ENCODE data around the gene SFTPA1. TPM values are rescaled to one million over a fixed set of nuclear protein-coding genes. Genes with fewer than 3 reads are reported as not detected.

Gene SFTPA1
- total and polyA plus RNA-seq, 10 of the 15 experiments (the other 5 are each of a cell fraction or from before 2014, with no cell fraction given) = 3.7 TPM; not detected in 9

DNA sequence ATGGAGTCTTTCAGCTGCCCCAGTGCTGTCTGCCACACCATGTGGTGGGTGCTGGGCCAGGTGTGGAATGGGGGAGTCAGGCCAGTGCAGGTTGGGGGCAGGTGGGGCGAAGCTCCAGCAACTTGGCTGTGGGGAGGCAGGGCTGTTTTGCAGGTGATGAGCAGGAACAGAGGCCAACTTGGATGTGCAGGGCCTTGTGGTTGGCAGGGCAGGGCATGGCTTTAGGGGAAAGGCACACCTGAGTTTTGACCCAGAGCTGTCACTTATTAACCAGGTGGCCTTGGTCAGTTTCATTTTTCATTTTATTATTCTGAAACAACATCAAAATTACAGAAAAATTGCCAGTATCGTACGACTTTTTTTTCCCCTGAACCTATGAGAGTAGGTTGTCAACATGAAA, 49.5 kb upstream of the SFTPA1 start:
- ATAC-seq = no peak; the same call in 2 of the 3 replicates
- Histone ChIP-seq H3K9ac (ENCODE audit: control insufficient read depth, insufficient read depth, low read length) (no peak overlapping the region), H3K27me3 (replicated peaks in 1 of 2; ENCODE audit: control insufficient read depth in 2 of 2, insufficient read depth in 2 of 2, low read length in 1 of 2) (0 out of 4 replicates have a peak, but pooled peaks cover 0 to 3% of the 10 kb centered on the region in 2 experiments), H2AFZ (ENCODE audit: control insufficient read depth, low read depth, low read length) (no peak overlapping the region), H3K36me3 (ENCODE audit: control insufficient read depth in 2 of 2, insufficient read depth in 2 of 2, low read length in 1 of 2) (no peaks in the 10 kb centered on the region), H3K9me3 (replicated peaks; ENCODE audit: control insufficient read depth, insufficient read depth, low read length) (no peaks in the 10 kb centered on the region), H3K27ac (ENCODE audit: control insufficient read depth, insufficient read depth) (no peak overlapping the region), H3K4me1 (ENCODE audit: control insufficient read depth, insufficient read depth, low read length) (no peaks in the 10 kb centered on the region), H3K4me2 (ENCODE audit: control insufficient read depth, insufficient read depth) (no peak overlapping the region), H4K20me1 (ENCODE audit: control insufficient read depth, insufficient read depth) (no peaks in the 10 kb centered on the region), H3K79me2 (ENCODE audit: control insufficient read depth, insufficient read depth, low read length) (no peaks in the 10 kb centered on the region), H3K4me3 (no peak overlapping the region)
- FAIRE-seq = no peak
- WGBS (ENCODE audit: insufficient coverage, insufficient replicate concordance, low lambda C conversion rate, missing lambda C conversion rate) = 2% methylated on average over 3 of the region's 3 CpGs
- intact Hi-C loops (cut with micrococcal nuclease; ENCODE audit: unreplicated experiment) = loop anchor here (5.0 kb wide), 1 partner anchor 486 kb away; no protein-coding TSS in a partner anchor
- ChIA-PET CTCF (interaction anchor here (1.4 kb wide), 1 partner anchor 10 kb away, joined by 5 read pairs; no protein-coding TSS in a partner anchor), RAD21 (ENCODE audit: unreplicated experiment) (no interaction called here), POLR2A (no interaction called here), SMC1A (ENCODE audit: uncharacterized antibody, unreplicated experiment) (no interaction called here)
- DNase-seq (ENCODE audit: low read depth, low spot score) = no peak
- in situ Hi-C loops (cut with MboI) = loop anchor here (5.0 kb wide), 1 partner anchor 366 kb away; no protein-coding TSS in a partner anchor
- no TSS peak for BruUV-seq (replicated peaks)
- TF ChIP-seq LARP7 (IDR thresholded peaks at IDR 0.05) = no peak
- TF ChIP-seq NFIC (IDR thresholded peaks at IDR 0.05; ENCODE audit: low read depth, low read length) = no peak
- no peak for TF ChIP-seq ASH2L (IDR thresholded peaks at IDR 0.05; ENCODE audit: borderline replicate concordance, low read depth)
- no peak for TF ChIP-seq POLR2A (IDR thresholded peaks at IDR 0.05; ENCODE audit: low read depth, low read length)
- TF ChIP-seq HDGF (IDR thresholded peaks at IDR 0.05) = no peak
- TF ChIP-seq SMARCA5 (IDR thresholded peaks at IDR 0.05) = no peak
- no peak for TF ChIP-seq NR2C1 (IDR thresholded peaks at IDR 0.05)

- Histone ChIP-seq H3K27me3 (replicated peaks in 1 of 2; ENCODE audit: control insufficient read depth in 2 of 2, insufficient read depth in 2 of 2, low read length in 1 of 2) (0 out of 4 replicates have a peak, but pooled peaks cover 0 to 3% of the 10 kb centered on the region in 2 experiments), H4K20me1 (ENCODE audit: control insufficient read depth, insufficient read depth) (no peaks in the 10 kb centered on the region), H3K36me3 (ENCODE audit: control insufficient read depth in 2 of 2, insufficient read depth in 2 of 2, low read length in 1 of 2) (no peaks in the 10 kb centered on the region), H3K4me2 (ENCODE audit: control insufficient read depth, insufficient read depth) (no peak overlapping the region), H3K9me3 (replicated peaks; ENCODE audit: control insufficient read depth, insufficient read depth, low read length) (no peaks in the 10 kb centered on the region), H3K79me2 (ENCODE audit: control insufficient read depth, insufficient read depth, low read length) (no peaks in the 10 kb centered on the region), H3K4me1 (ENCODE audit: control insufficient read depth, insufficient read depth, low read length) (no peaks in the 10 kb centered on the region), H3K27ac (ENCODE audit: control insufficient read depth, insufficient read depth) (no peak overlapping the region), H3K9ac (ENCODE audit: control insufficient read depth, insufficient read depth, low read length) (no peak overlapping the region), H2AFZ (ENCODE audit: control insufficient read depth, low read depth, low read length) (no peak overlapping the region), H3K4me3 (no peak overlapping the region)
- ChIA-PET POLR2A (no interaction called here), SMC1A (ENCODE audit: uncharacterized antibody, unreplicated experiment) (no interaction called here), RAD21 (ENCODE audit: unreplicated experiment) (no interaction called here), CTCF (interaction anchor here (1.2 kb wide), 3 partner anchors 61 to 437 kb away, joined by 3 read pairs; no protein-coding TSS in a partner anchor)
- FAIRE-seq (peak; percentile 78), DNase-seq (ENCODE audit: low read depth, low spot score) (no peak), ATAC-seq (peak; percentile 97)
- BruUV-seq (replicated peaks) = no TSS peak
- in situ Hi-C loops (cut with MboI) (loop anchor here (5.0 kb wide), 1 partner anchor 365 kb away; no protein-coding TSS in a partner anchor), intact Hi-C loops (cut with micrococcal nuclease; ENCODE audit: unreplicated experiment) (loop anchor here (1.0 to 5.0 kb wide), 3 partner anchors 47 to 485 kb away; no protein-coding TSS in a partner anchor)
- 14% methylated on average over 12 of the region's 17 CpGs for WGBS (ENCODE audit: insufficient coverage, insufficient replicate concordance, low lambda C conversion rate, missing lambda C conversion rate)
- TF ChIP-seq, protein P1, sequence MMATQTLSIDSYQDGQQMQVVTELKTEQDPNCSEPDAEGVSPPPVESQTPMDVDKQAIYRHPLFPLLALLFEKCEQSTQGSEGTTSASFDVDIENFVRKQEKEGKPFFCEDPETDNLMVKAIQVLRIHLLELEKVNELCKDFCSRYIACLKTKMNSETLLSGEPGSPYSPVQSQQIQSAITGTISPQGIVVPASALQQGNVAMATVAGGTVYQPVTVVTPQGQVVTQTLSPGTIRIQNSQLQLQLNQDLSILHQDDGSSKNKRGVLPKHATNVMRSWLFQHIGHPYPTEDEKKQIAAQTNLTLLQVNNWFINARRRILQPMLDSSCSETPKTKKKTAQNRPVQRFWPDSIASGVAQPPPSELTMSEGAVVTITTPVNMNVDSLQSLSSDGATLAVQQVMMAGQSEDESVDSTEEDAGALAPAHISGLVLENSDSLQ (IDR thresholded peaks at IDR 0.05) = 0 out of 2 replicates have a peak, but pooled peaks have one; percentile 33
- TF ChIP-seq CEBPB (IDR thresholded peaks at IDR 0.05; ENCODE audit: borderline replicate concordance in 1 of 2, low read depth in 2 of 2, low read length in 2 of 2) (no peak), CBX5 (IDR thresholded peaks at IDR 0.05; ENCODE audit: low read depth) (no peak), PML (IDR thresholded peaks at IDR 0.05; ENCODE audit: low read length) (no peak), IKZF2 (IDR thresholded peaks at IDR 0.05) (no peak), YY1 (IDR thresholded peaks at IDR 0.05; ENCODE audit: low read depth, low read length) (0 out of 2 replicates have a peak, but pooled peaks have one; percentile 32), TBL1XR1 (IDR thresholded peaks at IDR 0.05; ENCODE audit: low read depth, low read length) (no peak), SRF (IDR thresholded peaks at IDR 0.05; ENCODE audit: low read depth in 2 of 2, low read length in 2 of 2) (no peak), SREBF2 (IDR thresholded peaks at IDR 0.05; ENCODE audit: low read length) (no peak)
- TF ChIP-seq, protein P2, sequence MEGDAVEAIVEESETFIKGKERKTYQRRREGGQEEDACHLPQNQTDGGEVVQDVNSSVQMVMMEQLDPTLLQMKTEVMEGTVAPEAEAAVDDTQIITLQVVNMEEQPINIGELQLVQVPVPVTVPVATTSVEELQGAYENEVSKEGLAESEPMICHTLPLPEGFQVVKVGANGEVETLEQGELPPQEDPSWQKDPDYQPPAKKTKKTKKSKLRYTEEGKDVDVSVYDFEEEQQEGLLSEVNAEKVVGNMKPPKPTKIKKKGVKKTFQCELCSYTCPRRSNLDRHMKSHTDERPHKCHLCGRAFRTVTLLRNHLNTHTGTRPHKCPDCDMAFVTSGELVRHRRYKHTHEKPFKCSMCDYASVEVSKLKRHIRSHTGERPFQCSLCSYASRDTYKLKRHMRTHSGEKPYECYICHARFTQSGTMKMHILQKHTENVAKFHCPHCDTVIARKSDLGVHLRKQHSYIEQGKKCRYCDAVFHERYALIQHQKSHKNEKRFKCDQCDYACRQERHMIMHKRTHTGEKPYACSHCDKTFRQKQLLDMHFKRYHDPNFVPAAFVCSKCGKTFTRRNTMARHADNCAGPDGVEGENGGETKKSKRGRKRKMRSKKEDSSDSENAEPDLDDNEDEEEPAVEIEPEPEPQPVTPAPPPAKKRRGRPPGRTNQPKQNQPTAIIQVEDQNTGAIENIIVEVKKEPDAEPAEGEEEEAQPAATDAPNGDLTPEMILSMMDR (IDR thresholded peaks at IDR 0.05 in 2 of 3, conservative IDR thresholded peaks at IDR 0.05 in 1 of 3; ENCODE audit: control insufficient read depth in 2 of 3, extremely low read depth in 1 of 3, insufficient read depth in 1 of 3, low read depth in 3 of 3, low read length in 3 of 3) = peak; percentile 84 to 87 (median 86)
Observed at GRCh38 chr10:79562135-79562756, 48.5 kb upstream of the SFTPA1 start.
